HG02981 (cell line): ENCODE measurements around the gene ADH7.

ENCODE experiments used
- ATAC-seq: cut with Tn5 transposase; IDR thresholded peaks from one replicate; pipeline ENCODE4 v1.9.1; 2021; ENCODE audit warnings: mild to moderate bottlenecking, moderate library complexity; ENCODE audit not compliant: unreplicated experiment

Gene ADH7

DNA sequence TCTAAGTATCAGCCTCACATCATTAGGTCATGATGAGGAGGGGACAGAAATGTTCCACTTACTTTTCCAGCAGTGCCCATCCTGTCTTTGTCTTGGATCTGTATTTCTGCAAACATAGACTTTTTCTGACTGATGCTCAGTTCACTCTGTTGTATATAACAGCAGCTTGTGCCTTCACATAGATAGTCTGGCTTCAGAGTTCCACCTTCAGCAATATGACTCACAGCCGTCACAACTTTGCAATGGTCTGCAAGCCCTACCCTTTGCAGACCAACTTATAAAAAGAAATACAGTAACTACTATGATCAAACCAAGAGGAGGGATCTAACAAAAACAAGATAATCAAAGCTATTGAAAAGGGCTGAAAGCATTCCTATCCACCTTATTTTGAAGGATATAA lies at the start of gene ADH7:
Gene ADH7, minus strand, starts transcription at position 189 of the 400 bp plus-strand sequence. Its CDS starts 109 bp downstream, at position 80.
- ATAC-seq: no peak

DNA sequence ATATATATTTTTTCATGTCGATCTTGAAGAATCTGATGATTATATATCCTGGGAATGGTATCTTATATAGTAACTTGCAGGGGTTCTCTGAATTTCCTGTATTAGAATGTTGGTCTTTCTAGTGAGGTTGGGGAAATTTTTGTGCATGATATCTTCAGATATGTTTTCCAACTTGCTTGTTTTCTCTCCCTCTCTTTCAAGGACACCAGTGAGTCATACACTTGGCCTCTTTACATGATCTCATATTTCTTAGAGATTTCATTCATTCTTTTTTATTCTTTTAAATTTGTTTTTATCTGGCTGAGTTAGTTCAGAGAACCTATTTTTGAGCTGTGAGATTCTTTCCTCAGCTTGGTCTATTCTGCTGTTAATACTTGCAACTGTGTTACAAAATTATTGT lies 48.5 kb upstream of the ADH7 start:
- ATAC-seq: no peak

DNA sequence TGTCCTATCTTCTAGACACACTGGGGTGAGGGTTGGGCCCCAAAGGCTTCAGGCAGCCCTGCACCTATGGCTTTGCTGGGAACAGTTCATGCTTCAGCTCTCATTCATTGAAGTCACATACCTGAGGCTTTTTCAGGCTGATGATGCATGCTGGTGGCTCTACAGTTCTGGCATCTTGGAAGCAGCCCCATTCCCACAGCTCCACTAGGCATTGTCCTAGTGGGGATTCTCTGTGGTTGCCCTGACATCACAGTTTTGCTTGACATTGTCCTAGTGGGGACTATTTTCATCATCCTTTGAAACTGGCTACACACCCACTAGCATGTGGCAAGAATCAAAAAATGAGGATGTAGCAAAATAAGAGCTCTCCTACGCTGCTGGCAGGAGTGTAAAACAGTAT lies 38.0 kb upstream of the ADH7 start:
- ATAC-seq: no peak

DNA sequence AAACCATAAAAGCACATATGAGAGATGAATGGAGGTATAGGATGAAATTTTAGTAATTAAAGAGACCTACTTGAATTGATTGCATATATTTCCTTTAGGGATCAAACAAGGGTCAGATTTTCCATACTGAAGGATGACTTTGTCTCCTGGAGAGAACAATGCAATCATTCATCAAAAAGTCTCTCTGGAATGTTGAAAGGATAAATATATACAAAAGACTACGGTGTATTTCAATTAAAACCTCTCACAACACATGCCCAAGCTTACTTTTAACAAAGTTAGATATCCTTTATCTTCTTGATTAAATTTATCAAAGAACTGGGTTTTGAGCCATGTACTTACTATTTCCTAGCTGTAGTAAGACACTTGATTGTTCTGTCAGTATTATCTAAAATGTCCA lies 36.8 kb upstream of the ADH7 start:
- no peak for ATAC-seq

DNA sequence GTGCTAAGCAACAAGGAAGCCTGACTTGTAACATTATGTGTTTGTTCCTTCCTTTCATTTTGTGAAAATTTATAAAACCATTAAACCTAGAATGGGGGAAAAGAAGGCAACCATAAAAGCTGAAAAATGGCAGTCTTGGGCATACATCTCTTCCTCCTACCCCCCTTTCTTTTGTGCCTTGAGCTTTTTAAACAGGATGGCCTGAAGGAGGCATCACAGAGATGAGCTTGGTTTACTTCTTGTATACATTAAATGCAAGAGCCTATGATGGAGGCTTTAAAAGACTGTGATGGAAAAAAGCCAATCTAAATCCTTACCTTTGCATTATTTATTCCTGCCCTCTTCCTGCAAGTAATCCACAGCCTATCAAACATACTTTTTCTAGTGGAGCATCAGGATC lies 36.2 kb upstream of the ADH7 start:
- no peak for ATAC-seq

DNA sequence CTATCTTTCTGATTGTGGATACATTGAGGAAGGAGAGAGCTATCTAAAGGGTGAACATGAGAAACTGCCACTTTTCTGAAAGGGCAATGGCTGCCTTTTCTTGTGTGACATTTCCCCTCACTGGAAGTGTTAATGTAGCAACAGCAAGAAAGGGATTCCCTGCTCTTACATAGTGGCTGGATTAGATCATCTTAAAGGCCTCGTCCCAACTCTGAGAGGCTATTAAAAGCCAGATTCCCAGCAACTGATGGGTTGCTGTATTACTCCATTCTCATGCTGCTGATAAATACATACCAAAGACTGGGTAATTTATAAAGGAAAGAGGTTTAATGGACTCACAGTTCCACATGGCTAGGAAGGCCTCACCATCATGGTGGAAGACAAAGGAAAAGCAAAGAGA lies 33.7 kb upstream of the ADH7 start:
- no peak for ATAC-seq

DNA sequence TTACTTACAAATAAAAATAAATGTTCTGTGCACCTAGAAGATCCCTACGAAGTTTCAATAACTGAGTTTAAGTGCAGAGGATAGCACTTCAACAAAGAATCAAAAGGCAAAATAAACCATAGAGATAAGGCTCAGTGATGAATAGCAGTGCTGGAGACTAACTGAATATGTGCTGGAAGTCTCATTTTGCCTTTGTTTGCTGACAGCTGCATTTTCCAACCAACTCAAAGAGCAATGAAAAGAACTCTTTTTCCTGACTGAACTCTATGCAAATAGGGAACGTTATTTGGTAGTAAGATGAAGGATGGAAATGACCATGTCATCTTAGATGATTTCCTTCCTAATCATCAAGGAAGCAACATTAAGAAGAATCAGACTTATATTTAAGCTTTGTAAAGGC lies 32.7 kb upstream of the ADH7 start:
- no peak for ATAC-seq

DNA sequence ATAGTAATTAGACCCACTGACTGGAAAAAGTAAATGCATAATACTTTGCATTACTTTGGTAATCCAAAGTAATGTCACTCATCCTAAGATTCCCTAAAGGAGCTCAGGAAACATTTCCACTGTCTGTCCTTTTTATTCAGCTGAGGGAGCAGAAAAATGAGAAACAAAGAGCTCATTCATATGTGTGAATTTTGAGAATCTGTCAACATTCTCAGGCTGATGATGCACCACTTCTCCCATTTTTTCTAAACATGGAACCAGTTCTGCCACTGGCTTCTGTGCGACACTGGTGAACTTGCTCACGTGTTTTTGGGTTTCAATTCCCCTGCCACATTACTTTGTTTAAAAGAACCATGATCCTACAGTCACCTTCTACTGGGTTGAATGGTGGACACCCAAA lies 28.4 kb upstream of the ADH7 start:
- ATAC-seq: no peak

DNA sequence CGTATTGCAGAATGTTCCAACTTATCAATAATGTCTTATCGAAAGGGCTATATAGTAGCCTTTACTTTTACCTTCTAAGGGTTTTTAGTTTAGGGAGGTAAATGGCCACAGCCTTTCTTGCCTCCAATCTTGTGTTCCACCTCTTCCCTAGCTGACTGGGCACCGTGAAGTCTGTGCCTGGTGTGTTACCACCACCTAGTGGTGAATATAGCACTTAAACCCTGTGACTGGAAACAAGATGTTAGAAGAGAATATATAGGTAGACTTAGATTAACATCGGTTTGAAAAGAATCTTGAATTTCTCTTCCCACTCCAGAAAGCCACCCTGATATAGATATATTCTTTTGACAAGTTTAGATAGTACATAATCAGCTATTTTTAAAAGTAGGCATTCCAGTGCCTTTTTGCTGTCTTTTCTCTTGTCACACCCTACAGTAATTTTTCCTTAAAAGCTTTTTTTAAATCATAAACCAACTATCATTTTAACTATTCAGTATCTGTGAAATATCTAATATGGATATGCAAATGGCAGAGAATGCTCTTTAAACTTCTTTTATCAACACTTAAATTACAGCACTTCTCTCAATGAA lies 27.8 kb upstream of the ADH7 start:
- peak; percentile 93 for ATAC-seq

DNA sequence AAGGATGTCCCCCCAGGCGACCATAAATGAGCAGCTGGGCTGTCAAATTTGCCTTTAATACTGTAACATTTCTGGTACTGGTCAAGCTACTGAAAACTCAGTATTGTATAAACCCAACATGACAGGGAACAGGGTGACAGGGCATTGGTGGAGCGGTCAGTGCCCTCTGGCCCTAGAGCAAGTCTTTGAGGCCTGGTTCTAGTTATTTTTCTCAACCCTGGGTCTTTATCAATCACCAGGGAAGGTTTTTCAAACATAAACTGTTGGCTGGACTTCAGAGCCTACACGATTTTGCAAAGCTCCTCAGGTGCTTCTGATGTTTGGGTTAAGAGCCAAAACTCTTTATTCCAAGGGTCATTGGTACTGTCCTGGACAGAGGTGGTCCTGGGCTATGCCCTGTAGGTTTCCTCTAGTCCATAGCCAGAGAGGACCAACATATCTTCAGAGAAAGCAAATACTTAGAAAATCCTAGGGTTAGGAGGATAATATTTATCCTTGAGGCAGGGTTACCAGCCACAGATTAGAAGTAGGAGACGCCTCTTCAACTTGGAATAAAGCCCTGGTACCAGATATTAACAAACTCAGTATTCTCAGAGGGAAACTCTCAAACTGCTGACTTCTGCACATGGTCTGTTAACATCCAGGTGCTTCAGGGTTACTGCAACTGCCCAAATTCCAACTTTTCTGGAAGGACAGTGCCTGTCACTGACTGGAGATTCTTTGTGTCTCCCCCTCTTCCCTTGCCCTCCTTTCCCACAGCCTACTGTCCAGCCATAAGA lies 26.7 kb upstream of the ADH7 start:
- no peak for ATAC-seq

DNA sequence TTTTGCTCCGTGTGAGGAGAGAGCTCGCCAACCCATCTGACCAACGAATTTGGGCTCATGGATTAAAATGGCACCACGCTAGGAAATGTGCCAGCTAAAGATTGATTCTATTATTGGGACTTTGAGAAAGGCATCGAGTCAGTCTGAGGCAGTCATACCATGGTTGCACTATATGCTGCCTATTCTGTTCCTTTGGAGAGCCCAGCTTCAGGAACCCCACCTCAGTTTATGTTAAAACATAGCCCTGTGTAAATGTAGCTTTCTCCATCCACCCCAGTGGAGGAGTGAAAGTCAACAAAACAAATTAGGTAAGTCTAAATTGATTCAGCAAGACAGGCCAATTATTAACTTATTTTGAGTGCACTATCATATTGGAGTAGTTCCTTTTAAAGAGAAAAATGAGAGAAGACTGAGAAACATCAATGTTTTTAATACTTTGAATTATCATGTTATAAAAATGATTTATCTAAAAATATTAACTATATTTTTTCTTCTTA lies 24.5 kb upstream of the ADH7 start:
- no peak for ATAC-seq

DNA sequence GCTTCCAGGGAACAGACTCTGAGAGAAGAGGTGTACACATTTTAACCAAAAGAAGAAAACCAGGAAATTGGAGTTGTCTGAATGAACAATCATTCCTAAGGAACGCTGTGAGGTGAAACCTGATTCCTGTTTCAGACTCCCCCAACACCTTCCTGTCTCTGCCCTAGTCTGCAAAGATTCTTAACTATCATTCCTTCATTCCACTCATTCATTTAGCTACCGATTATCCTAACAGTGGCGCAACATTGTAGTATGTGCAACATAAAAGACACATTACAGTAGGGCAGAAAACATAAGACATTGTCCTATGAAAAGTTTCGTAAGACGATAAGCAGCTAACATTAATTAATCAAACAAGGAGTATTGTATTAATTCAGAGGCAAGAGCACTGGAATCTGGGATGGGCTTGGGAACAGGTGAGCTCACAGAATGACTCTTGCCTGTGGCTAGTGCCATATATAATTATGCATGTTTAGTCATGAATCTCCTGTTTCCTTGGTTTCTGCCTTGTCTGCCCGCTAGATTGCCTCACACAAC lies 23.8 kb upstream of the ADH7 start:
- no peak for ATAC-seq

DNA sequence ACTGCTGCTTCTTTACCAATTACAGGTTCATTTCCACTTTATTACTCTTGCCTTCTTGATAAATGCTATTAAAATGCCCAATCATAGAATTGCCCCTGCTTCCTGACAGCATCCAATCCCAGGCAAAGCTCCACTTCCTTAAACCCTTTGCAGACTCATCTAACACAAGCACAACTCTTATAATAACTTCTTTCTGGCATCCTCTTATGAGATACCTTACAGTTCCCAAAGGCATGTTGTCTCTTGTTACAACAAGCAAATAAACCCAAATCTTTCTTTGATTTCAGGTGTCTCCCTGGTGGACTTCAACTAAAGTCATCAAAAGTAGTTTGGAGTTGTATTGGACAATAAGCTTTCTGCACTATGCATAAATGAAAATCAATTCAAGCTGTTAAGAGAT lies 22.5 kb upstream of the ADH7 start:
- no peak for ATAC-seq

DNA sequence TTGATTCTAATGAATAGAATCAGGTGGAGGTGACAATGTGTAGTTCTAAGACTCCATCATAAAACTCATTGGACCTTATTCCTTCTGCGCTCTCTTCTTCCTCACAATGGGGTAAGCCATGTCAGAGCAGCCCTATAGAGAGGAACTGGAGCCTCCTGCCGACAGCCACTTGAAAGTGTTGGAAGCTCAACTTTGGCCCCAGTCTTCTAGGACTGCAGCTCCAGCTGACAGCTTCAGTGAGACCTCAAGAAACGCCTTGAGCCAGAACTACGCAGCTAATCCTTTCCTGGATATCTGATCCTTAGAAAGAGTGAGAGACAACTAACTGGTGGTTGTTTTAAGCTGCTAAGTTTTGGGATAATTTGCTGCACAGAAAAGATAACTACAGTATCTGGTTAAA lies 22.1 kb upstream of the ADH7 start:
- ATAC-seq: no peak

DNA sequence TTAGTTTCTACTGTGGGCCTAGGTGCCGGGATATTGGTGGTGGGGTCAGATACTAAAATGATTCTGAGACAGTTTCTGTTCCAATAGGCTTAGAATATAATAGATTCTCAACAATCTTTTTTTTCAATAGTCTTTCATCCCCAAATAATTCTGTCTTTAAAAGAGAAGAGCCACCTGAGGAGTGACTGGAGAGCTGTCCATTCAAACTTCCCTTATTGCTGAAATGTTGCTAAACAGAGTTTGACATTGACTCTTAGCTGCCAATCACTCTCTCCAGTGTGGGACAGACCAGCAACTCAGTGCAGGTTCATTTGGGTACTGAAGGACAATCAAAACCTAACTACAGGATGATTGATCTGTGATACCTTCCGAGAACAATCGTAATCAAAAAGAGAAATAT lies 12.4 kb upstream of the ADH7 start:
- ATAC-seq: peak; percentile 26

DNA sequence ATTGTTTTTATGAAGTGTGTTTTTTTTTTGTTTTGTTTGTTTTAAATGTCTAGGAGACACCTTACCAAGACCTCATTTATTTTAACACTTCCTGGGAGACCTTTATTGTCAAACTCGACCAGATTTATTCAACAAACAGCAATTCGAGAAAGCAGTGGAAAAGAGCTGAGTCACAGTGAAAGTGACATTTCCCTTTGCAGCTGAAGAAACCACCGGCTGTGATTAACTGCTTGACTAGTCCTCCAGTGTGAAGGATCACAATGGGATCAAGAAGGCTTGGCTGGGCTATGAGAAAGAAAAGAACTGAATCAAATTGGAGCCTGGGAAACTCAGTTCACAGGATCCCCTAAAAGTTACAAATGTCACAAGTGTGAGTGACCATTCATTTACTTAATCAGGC lies 11.9 kb upstream of the ADH7 start:
- peak; percentile 96 for ATAC-seq

DNA sequence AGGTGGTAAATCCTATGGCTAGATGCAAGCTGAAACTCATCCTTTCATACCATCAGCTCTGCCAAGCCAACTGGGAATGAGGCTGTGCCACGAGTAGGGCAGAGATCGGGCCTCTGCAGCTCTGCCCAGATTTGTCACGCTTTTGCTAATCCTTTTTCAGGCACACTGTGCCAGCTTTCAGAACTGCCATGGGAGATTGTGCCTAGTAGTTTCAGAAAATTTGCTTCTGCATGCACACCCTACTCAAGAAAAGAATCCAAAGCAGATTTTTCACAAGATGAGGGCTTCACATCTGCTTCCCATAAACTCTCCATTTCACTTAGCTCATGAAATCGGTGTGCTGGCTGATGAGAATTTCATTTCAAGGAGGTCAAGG lies 3.3 kb upstream of the ADH7 start:
- ATAC-seq: no peak

DNA sequence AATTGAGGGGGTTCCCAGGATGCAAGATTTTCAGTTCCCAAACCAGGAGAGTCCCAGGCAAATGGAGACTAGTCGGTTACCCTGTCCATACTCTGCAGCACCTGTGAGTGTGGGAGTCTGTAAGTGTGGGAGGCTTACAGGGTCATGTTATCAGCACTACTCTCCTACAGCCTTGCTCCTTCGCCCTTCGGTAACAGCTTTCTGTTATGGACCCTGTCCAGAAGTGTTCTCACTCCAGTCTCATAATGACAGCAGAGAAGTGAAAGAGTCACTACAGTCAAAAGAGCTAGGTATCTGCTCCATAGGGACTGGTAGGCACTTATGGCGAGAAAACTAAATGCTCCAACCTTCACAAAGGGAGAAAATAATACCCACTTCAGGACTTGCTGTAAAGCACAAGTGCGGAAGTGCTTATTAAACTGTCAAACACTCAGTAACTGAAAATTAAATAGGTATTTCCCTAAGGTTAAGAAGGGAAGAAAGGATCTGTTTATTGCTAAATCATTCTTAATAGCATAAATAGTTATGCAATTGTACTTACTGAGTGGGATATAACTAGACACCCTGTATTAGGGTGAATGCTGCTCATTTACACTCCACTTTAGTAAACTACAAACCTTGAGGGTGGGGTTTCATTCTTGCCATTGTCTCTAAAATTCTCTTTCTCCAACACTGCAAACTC lies 2.7 kb upstream of the ADH7 start:
- no peak for ATAC-seq

DNA sequence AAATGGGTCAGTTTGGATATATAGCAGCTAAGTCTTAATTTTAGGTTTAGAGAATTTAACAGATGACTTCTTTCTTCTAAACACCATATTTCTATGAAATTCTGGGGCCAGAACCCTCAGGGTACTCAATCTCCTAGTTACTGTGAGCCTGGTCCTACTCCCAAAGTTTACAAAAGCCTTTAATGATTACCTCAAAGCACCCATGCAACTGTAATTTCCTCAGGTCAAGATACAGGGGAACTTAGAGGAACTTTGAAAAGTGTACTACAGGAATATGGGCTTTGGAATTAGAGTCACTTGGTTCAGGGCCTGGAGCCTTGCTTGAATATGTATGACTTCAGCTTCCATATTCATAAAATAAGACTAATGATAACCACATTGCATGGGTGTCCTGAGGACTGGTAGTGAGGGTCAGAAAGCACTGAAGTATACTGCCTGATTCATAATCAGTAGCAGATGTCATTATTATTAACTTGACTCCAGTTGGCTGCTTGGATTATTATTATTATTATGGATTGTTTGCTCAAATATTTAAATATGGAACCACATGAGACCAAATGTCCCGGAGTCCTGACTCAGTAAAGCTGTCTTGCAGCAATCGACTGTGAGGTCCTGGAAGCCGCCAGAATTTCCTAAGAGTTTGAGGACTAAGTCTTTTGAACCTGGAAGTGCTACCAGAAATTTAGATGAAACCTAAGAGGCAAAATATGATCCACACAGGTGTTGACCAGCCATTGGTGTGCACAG lies 2.0 kb upstream of the ADH7 start:
- no peak for ATAC-seq

DNA sequence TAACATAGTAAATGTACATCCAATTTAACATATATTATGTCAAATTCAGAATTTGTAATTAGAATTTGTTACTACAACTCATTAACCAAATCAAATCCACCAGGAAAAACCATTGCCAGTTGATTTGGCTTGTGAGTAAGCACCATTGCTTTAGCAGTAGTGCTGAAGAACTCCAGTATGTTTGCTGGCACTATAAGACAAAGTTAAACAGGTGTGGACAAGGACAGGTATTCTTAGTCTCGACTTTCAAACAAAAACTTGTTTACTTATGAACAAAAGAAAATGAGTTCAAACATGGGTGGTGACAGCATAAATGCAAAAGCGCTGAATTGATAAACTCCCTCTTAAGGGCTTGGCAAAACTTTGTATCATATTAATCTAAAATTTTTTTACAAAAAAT lies 1.3 kb upstream of the ADH7 start:
- ATAC-seq: no peak

DNA sequence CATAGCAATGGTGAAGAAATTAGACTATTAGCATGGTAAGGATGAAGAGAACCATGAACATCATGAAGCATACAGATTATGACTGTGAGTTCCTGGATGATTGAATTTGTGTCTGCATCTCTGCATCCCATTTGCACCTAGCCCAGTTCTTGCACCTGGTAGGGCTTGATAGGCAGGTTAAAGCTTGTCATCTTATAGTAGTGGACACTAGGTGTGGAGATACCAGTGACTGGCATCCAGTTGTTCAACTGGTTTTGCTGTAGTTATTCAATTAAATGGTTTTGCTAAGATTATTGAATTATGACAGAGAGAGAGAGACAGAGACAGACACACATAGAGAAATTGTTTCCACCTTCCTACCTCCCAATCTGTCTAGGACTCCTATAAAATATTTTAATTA lies 5.0 kb downstream of the ADH7 start:
- no peak for ATAC-seq
